ENCODE results near the gene SGMS1.

The SGMS1 gene

DNA sequence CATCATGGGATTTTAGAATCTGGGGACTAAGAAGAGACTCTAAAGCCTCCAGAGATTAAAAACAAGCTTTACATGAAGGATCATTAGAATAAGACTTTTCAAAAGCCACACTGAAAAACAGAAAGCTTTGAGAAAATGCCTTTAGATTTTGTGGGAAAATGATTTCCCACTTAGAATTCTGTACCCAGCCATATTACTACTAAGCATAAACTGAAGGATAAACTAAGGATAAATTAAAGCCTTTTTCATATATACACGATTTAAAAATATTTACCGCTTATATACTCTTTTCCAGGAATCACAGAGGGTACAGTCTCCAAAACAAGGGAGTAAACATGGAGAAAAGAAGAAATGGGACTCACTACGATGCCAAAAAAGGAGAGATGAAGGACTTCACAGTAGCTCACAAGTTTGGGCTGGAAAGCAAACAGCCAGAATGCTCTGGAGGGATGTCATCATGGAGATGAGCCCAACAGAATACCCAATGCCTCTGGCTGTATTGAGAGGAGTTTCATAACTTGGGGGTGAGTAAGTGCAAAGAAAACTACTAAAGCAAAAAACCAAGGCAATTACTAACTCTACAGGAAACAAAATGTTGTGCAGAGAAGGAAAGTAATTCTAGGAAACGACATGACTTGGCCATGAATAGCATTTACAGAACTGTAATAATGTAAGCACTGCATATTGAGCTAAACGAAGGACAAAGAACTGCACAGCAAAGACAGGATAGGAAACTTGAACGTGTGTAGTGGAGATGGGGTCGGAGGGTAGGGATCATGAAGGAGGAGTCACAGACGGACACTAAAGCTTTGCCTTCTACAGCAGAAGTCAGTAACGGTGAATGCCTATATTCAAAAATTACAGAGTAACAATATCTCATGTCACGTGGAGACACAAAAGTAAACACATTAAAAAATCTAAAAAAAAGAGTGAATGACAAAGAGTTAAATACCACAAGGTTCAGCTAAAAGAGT lies 311.0 kb downstream of the SGMS1 start:
- no peak for DNase-seq (ENCODE audit: low read depth, low spot score)

DNA sequence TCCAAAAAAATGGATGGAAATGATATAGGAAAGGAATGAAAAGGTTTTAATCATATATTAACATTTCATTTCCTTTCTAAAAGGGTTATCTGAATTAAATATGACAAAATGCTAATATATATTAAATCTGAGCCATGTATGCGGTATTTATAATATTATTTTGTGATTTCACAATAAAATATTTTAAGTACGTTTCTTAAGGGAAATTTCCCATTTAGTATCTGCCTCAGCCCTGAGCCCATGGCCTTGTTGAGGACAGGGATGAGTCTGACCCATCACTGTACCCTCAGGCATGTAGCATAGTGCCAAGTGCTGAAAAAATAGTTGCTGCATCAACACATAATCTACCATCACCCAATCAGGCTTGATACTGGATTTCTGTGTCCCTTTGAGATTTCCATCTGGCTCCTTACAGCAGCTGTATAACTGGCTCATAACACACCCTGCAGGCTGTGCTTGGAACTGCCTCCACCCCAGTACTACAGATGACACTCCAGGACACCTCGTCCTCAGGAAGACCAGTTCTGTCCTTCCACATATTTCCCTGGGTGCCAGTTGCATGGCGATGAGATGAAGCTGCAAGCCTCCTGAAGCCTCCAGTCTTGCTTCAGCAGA lies 313.1 kb downstream of the SGMS1 start:
- no peak for DNase-seq (ENCODE audit: low read depth, low spot score)

DNA sequence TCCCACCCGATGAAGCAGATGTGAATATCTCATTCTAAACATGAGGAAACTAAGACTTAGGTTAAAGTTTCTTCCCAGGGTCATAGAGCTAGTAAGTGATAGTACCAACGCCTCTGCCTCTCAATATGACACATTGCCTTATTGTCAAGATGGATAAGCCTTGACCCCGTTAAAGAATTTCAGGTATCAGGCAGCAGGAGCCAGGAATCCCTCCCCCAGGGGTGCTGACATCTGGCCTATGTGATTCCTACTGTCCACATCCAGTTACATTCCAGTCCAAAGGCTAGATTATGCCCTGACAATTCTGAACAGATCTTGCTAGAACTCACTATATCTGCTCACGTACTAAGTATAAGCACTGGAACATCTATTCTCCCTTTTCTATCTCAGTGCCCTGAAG lies 314.4 kb downstream of the SGMS1 start:
- no peak for DNase-seq (ENCODE audit: low read depth, low spot score)

DNA sequence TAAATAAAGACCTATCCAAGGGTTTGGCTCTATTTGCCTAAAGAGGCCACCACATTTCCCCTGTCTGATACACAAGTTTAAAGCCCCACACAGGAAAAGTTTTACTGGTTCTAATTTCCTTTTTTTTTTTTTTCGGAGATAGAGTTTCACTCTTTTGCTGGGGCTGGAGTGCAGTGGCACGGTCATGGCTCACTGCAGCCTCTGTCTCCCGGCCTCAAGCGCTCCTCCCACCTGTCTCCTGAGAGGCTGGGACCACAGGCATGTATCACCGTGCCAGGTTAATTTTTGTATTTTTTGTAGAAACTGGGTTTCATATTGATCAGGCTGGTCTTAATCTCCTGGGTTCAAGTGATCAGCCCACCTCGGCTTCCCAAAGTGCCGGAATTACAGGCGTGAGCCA lies 319.1 kb downstream of the SGMS1 start:
- no peak for DNase-seq (ENCODE audit: low read depth, low spot score)

DNA sequence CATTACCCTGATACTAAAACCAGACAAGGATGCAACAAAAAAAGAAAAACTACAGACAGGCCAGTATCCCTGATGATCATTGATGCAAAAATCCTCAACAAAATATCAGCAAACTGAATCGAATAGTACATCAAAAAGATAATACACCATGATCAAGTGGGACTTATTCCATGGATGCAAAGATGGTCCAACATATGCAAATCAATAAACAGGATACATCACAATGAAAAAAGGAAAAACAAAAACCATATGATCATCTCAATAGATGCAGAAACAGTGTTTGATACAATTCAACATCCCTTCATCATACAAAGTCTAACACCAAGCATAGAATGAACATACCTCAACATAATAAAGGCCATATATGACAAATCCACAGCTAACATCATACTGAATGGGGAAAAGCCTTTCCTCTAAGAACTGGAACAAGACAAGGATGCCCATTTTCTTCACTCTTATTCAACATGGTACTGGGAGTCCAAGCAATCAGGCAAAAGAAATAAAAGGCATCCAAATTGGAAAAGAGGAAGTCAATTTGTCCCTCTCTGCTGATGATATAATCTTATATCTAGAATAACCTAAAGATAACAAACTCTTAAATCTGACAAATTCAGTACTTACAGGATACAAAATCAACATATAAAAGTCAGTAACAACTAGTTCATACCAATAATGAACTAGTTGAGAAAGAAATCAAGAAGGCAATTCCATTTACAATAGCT lies 323.6 kb downstream of the SGMS1 start:
- no peak for DNase-seq (ENCODE audit: low read depth, low spot score)

DNA sequence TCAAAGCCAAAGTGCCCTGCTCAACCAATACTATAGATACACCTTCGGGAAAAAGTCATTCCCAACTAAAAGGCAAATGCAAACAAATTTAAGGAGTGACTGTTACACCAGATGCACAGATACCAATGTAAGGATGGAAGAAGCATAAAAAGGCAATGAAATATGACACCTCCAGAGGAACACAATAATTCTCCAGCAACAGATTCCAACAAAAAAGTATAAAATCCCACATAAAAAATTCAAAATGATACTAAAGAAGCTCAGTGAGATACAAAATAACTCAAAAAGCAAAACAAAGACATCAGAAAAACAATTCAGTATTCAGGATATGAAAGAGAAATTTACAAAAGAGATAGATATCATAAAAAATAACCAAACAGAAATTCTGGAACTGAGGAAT lies 328.4 kb downstream of the SGMS1 start:
- no peak for DNase-seq (ENCODE audit: low read depth, low spot score)

DNA sequence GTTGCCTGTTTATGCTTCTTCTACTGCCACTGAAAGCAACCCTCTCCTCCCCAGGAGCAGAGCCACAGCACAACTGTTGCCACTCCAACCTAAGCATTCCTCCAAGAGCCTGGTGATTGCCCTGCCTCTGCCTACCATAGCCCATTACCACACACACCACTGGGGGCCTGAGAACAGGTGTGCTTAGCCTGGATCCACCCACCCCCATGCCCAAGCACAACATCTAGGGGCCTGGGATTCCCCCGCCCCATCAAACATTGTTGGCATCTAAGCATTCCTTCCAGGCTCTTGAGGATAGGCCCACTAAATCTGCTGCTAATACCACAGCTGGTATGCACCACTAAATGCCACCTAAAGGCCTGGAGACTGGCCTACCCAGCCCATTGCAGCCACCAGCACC lies 329.2 kb downstream of the SGMS1 start:
- DNase-seq (ENCODE audit: low read depth, low spot score): no peak

DNA sequence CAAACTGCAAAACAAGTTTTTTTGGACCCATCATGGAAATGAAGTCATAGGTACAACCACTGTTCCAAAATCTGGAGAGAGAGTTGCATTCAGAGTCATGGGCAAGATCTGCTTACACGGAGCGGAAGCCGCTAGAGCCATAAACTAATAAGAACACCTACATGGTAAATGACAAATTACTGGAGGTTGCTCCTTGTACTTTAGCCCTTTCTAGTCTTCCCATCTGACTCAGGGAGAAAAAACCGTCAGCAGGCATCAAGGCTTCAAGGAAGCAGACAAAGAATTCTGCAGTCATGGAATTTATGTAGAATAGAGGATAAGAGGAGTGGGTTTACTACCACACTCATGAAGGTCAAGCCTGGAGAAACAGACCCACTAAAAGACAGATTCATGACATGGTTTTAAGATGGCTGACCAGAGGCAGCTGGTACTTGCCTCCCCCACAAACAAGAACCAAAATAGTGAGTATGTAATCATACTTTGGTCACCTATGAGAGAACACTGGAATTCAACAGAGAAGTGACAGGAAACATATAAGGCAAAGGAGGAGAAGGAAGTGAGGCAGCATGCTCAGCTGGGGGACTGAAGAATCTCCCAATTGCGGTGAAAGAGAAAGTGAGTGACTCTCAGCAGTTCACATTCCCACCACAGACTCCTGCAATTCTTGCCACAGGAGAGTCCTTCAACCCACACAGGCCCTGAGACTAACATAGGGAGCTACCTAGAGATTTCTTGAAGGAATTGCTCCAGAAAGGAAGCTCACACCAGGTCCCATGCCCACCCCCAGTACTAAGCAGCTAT lies 330.0 kb downstream of the SGMS1 start:
- DNase-seq (ENCODE audit: low read depth, low spot score): no peak

DNA sequence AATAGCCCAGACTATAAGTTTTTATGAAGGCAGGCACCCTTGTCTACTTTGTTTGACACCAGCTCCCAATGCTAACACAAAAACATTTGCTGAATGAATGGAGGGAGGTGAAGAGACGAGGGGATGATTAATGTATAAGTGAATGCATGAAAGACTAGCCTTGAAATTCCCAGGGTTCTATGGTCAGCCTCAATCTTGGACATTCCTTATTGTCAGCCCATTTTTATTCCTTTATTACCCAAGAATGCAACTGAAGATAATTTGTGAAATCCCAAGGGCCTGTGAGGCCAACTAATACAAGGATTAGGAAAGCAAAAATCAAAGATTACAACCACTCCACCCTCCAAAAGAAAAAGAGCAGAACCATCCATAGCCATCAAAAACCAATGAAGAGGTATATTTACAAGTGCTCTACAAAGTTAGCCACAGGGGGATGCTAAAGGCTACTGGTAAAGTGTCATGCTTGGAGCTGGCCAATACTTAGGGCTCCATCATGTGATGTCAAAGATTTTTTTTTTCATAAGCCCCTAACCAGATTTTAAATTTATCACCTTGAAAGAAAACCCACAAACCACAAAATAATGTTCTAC lies 332.4 kb downstream of the SGMS1 start:
- DNase-seq (ENCODE audit: low read depth, low spot score): no peak

DNA sequence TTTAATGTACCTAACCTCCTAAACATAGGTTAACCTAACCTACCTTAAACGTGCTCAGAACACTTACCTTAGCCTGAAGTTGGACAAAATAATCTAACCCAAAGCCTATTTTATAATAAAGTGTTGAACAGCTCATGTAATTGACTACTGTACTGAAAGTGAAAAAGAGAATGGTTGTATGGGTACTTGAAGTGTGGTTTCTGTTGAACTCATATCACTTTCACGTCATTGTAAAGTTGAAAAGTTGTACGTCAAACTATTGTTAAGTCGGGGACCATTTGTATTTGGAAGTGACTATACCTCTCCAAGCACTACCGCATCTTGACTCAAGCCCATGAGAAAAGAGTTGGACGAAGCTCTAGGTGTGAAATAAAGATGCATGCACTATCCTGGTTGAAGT lies 334.6 kb downstream of the SGMS1 start:
- DNase-seq (ENCODE audit: low read depth, low spot score): no peak

DNA sequence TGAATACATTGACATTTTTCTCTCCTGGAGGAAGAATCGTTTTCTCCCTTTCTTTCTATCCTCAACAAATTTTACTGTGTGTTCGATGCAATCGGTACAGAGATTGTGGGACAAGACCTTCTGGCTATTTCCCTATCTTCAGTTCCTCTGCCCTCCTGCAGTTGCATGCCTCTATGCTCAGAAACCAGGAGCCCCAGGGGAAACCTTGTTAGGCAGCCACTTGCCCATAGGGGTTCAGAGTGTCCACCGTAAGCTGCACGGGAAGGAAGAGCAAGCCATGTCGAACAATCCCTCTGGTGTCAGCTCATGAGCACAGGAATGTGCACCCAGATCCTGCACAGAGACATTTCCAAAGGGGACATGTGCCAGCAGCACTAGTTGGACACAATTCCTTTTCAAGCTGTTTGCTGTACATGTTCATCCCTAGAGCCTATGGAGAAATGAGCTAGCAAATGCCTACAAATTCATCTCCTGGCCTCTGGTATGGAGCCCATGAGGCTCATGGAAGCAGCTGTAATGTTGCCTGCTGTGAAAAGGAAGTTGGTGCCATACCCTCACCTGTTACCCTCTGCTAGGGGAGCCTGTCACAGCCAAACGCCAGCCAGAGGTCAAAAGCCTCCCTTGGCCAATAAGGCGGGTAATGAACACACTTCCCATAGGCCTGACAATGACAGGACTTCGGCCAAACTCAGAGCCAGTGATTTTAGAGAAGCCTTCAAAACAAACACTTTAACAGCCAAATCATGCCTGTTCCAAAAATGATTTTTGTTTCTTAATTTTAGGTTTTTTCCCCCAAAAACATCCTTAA lies 336.6 kb downstream of the SGMS1 start:
- DNase-seq (ENCODE audit: low read depth, low spot score): no peak

DNA sequence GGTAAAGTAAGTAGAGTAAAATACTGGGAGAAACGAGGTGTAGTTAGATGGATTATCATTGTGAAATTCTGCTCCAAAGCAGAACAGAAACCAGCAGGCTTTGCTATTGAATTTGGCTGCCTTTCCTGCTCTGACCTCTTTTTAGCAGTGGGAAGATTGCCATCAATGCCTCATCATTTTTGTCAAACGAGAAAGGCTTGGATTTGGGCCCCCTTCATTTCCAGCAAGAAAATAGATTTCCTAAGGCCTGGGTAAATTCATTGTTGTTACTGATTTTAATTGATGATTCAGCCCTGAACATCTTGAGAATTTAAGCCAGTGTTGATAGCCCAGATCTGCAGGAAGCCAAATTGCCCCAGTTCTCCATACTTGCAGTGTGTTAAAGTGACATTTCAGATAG lies 337.2 kb downstream of the SGMS1 start:
- DNase-seq (ENCODE audit: low read depth, low spot score): no peak

DNA sequence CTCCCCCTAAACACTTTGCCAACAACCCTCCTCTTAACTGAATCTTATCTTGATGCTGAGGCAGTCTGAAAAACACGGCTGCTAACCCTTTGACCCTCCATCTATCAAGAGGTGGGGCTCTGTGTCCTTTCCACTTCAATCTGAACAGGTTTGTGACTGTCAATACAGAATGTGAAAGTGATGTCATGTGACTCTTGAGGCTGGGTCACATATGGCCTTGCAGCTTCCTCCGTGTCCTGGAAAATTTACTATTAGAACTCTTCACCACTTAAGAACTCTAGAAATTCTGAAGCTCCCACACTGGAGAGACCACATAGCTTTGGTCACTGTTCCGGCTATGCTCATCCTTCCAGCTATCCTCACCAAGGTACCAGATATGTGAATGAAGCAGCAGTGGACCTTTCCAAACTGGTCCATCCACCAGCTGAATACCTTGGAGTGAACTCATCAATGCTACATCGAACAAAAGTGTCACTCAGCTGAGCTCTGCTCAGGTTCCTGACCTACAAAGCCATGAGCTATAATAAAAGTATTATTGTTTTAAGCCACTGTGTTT lies 341.7 kb downstream of the SGMS1 start:
- DNase-seq (ENCODE audit: low read depth, low spot score): no peak

DNA sequence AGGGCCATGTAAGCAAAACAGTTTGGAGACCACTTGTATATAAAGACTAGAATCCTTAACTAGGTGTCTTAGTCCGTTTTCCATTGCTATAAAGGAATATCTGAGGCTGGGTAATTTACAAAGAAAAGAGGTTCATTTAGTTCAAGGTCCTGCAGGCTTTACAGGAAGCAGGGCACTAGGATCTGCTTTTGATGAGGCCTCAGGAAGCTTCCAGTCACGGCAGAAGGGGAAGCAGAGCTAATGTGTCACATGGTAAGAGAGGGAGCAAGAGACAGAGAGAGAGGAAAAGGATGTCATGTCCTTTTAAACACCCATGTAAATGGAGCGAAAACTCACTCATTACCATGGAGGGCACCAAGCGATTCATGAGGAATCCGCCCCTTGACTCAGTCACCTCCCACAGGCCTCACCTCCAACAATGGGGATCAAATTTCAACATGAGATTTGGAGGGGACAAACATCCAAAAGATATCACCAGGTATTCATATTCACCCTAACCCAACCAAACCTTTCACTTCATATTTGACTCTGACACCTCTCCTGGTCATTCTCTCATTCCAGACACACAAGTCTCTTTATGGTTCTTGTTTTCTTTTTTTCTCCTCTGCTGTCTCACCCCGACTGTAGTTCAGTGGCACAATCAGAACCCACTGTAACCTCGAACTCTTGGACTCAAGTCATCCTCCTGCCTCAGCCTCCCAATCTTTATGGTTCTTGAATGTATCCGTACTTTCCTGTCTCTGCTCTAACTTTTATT lies 342.4 kb downstream of the SGMS1 start:
- DNase-seq (ENCODE audit: low read depth, low spot score): no peak

DNA sequence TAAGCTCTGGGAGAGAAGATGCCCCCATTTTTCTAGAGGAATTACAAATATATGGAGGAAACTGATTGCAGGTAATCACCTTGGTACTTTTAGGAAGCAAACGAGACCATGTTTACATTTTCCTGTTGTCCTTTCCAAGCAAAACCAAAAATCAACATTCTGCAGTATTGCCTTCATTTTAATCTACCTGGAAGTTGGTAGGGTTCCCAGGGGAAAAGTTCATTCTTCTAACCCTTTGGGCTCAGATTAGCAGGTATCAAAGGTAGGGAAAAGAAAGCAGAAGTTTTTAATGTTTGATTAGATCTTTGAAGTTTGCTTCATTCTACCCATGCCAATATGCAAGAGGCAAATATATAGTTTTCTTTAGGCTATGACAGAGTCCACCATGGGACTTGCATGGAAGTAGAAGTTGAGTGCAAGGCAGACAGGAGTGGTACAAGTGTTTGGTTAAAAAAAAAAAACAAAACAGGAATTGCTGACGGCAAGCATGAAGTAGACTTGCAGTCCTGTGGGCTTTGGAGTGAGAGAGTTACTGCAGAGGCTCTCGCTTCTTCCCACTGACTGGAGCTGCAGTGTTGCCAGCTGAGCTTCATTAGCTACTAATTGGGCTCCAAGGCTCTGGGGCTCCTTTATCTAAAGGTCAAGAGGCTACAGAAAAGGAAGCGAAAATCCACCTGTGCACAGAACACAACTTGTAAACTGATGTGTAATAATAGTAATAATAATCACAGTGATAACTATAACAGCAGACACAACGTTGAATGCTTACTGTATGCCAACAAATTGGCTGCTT lies 343.5 kb downstream of the SGMS1 start:
- DNase-seq (ENCODE audit: low read depth, low spot score): no peak

DNA sequence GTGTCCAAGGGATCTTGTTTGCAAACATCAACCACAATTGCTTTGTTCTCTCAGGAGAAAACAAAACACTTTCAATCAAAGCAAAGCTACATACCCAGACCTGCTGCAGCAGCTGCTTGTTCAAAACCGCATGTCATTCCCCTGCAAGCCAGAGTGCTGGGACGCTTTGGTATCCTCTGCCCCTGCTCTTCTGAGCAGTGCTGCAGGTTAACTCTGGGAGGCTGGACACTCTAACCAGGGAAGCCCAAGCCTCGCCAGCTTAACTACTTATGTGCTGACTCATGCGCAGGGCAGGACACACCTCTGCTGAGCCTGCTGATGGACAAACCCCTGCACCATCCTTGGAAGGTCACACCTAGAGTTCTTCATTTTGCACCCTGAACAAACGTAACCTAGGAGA lies 344.3 kb downstream of the SGMS1 start:
- DNase-seq (ENCODE audit: low read depth, low spot score): no peak

DNA sequence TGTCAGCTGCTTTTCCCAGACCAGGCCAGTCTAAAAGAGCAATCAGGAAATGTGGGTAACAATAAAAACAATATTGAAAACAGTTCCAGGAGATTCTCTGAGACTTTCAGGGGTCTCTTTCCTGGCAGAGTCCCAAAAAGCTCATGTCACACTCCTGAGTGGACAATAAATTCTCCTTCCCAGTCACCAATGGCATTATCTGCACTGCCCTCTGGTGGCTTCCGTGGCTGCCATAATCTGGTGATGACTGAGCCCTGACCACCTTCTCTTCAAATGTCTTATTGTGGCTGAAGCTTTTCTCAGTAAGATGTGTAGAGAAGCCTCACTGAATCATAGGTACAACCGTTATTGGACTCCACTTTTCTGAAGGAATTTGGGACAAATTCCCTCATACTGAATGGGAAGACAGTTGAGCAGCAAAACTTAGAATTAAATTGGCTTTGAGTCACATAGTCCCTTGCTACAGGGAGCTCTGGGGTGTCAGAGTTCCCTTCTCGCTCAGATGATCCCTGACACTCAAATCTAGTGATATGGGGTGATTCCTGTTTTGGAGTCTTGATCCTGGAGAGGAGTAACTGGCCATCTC lies 348.0 kb downstream of the SGMS1 start:
- DNase-seq (ENCODE audit: low read depth, low spot score): no peak

DNA sequence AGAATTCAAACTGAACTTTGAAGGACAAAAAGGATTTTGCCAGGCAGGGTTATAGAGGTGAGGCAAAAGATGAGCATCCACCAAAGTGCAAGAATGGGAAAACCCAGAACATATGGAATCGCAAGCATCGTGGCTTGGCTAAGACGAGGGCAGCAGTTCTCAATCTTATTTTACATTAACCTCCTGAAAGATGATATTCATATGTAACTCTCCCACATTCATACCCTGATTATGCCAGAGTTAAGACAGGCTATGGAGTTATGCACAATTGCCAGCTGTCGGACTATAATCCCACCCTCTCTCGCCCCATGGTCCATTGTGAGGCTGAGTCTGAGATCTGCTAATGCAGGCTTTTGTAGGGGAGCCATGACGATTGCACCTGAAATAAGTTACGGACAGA lies 351.2 kb downstream of the SGMS1 start:
- no peak for DNase-seq (ENCODE audit: low read depth, low spot score)
